Measurements from ENCODE around the gene CTNNBIP1.
A peak's percentile ranks its signal among the peaks of the same experiment; 100 is the strongest.

The CTNNBIP1 gene

GRCh38 chr1:9877962-9878361, 32.1 kb downstream of the CTNNBIP1 start:
- no peak for DNase-seq (ENCODE audit: low spot score)

GRCh38 chr1:9875636-9876000, 34.5 kb downstream of the CTNNBIP1 start:
- peak; percentile 68 for DNase-seq (ENCODE audit: low spot score)

- DNase-seq (ENCODE audit: low spot score), result peak; percentile 83
Observed at GRCh38 chr1:9874959-9875635, 35.0 kb downstream of the CTNNBIP1 start.

- DNase-seq (ENCODE audit: low spot score), result no peak
Observed at GRCh38 chr1:9874412-9874811, 35.7 kb downstream of the CTNNBIP1 start.

GRCh38 chr1:9873992-9874391, 36.1 kb downstream of the CTNNBIP1 start:
- no peak for DNase-seq (ENCODE audit: low spot score)

- DNase-seq (ENCODE audit: low spot score), result no peak
Observed at GRCh38 chr1:9873385-9873784, 36.7 kb downstream of the CTNNBIP1 start.

GRCh38 chr1:9872430-9873165, 37.5 kb downstream of the CTNNBIP1 start:
- DNase-seq (ENCODE audit: low spot score), result no peak

GRCh38 chr1:9871707-9872425, 38.2 kb downstream of the CTNNBIP1 start:
- DNase-seq (ENCODE audit: low spot score), result no peak

GRCh38 chr1:9871021-9871420, 39.0 kb downstream of the CTNNBIP1 start:
- no peak for DNase-seq (ENCODE audit: low spot score)

- DNase-seq (ENCODE audit: low spot score), result no peak
Observed at GRCh38 chr1:9870572-9870971, 39.5 kb downstream of the CTNNBIP1 start.

- no peak for DNase-seq (ENCODE audit: low spot score)
Observed at GRCh38 chr1:9869831-9870251, 40.2 kb downstream of the CTNNBIP1 start.

- no peak for DNase-seq (ENCODE audit: low spot score)
Observed at GRCh38 chr1:9868244-9868590, 41.9 kb downstream of the CTNNBIP1 start.

GRCh38 chr1:9867408-9868243, 42.4 kb downstream of the CTNNBIP1 start:
- DNase-seq (ENCODE audit: low spot score), result peak; percentile 89

GRCh38 chr1:9866836-9867235, 43.2 kb downstream of the CTNNBIP1 start:
- DNase-seq (ENCODE audit: low spot score), result no peak

GRCh38 chr1:9865724-9866123, 44.3 kb downstream of the CTNNBIP1 start:
- DNase-seq (ENCODE audit: low spot score), result no peak

- DNase-seq (ENCODE audit: low spot score), result no peak
Observed at GRCh38 chr1:9863371-9863770, 46.7 kb downstream of the CTNNBIP1 start.

- DNase-seq (ENCODE audit: low spot score), result no peak
Observed at GRCh38 chr1:9861360-9861759, 48.7 kb downstream of the CTNNBIP1 start.

GRCh38 chr1:9860887-9861286, 49.2 kb downstream of the CTNNBIP1 start:
- no peak for DNase-seq (ENCODE audit: low spot score)

- no peak for DNase-seq (ENCODE audit: low spot score)
Observed at GRCh38 chr1:9859281-9860014, 50.6 kb downstream of the CTNNBIP1 start.

GRCh38 chr1:9858293-9859035, 51.6 kb downstream of the CTNNBIP1 start:
- no peak for DNase-seq (ENCODE audit: low spot score)

- DNase-seq (ENCODE audit: low spot score), result no peak
Observed at GRCh38 chr1:9855186-9855585, 54.9 kb downstream of the CTNNBIP1 start.
